Neural progenitor cell (in vitro differentiated cells): ENCODE measurements around the gene ERP29.

Experiments
- EZH2phosphoT487 ChIP-seq: fragments of 200-600 bp; sonication (generic); IDR thresholded peaks from 2 replicates; pipeline ENCODE4 v1.6.1; 2017; ENCODE audit warnings: antibody characterized with exemption
- TF ChIP-seq, protein P1 (sequence below): fragments of 200-600 bp; sonication (generic); IDR thresholded peaks from 2 replicates; pipeline ENCODE4 v1.5.1; 2017; ENCODE audit warnings: antibody characterized with exemption, mild to moderate bottlenecking

DNA sequence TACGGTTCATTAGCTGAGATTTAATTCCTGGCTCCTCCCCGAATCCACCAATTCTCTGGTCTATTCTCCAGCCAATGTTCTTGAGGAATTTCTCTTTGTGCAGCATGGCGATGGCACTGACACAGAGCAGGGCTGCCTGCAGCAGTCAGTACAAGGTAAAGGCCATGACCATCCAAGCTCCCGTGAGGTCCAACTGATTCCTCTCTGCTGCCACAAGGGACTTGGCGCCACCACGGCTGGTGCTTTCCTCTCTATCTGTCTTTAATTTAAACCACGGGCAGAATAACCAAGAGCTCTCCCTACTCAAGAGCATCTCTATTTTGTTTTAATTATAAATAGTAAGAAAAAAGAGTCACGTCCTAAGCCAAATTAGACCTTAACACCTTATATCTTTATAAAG is 12.4 kb upstream of the ERP29 start:
- TF ChIP-seq EZH2phosphoT487 = no peak
- TF ChIP-seq, protein P1, sequence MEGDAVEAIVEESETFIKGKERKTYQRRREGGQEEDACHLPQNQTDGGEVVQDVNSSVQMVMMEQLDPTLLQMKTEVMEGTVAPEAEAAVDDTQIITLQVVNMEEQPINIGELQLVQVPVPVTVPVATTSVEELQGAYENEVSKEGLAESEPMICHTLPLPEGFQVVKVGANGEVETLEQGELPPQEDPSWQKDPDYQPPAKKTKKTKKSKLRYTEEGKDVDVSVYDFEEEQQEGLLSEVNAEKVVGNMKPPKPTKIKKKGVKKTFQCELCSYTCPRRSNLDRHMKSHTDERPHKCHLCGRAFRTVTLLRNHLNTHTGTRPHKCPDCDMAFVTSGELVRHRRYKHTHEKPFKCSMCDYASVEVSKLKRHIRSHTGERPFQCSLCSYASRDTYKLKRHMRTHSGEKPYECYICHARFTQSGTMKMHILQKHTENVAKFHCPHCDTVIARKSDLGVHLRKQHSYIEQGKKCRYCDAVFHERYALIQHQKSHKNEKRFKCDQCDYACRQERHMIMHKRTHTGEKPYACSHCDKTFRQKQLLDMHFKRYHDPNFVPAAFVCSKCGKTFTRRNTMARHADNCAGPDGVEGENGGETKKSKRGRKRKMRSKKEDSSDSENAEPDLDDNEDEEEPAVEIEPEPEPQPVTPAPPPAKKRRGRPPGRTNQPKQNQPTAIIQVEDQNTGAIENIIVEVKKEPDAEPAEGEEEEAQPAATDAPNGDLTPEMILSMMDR = no peak
